Activated CD4-positive, alpha-beta T cell treated with anti-CD3 and anti-CD28 coated beads for 1 hour (primary cell): ENCODE results near the gene CLCN7.

Source experiments
- DNase-seq: peaks from one replicate; pipeline ENCODE4 v3.0.0-alpha.2; 2020

The CLCN7 gene

DNA sequence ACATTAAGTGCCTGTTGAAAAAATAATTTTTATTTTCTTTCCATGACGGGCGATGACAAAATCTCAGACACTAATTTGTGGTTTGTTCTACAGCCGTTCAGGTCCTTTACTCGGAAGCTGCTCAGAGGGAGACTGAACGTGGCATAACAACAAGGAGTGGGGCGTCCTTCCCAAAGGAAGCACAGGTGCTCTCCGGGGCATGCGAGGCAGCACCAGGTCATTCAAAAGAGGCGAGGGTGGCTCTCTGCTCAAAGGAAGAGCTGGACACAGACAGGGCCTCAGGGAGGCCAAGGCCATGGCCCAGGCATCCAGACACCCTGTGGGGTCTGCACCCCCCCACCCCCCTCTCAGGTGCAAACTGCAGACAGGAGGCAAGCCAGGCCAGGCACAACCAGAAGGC, 76.5 kb downstream of the CLCN7 start:
- no peak for DNase-seq

DNA sequence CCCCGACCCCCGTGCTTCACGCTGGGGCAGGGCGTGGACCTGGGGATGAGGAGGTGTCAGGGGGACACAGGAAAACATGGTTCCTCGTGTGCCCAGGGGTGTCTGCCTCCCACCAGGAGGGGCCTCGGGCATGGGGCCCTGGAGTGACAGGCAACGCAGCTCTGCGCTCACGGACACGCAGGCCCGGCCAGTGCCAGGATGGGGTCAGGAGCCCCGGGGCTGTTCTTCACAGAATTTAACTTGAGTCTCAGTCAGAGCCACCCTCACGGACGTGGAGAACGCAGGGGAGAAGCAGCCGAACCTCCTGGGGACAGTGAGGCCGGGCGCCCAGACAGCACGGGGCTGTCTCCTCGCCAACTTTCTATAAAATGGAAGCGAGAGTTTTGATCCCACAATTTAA, 77.0 kb downstream of the CLCN7 start:
- DNase-seq: no peak

DNA sequence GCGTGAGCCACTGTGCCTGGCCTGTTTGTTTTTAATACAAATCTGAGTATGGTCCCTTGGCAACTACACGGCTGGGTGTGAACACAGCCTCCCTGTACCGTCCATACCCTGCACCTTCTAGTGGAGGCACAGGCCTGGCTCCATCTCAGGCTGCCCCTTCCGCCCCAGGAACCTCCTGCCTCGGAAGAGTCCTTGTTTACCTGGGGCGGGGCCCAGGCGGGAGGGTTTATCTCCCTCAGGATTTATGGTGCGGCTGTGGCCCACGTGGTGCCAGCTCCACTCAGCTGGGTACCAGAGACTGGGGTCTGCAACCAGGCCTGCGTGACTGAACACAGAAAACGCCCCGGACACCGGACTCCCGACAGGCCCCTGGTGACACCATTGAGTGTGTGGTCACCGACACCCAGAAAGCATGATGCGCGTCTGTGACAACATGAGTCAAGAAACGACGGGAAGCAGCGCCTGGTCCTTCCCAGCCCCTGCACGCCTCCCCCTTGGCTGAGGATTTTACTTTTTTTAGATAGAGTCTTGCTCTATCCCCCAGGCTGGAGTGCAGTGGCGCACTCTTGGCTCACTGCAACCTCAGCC, 79.3 kb downstream of the CLCN7 start:
- no peak for DNase-seq
